Measurements from ENCODE around the gene ITPKB. TPM values are rescaled to one million over a fixed set of nuclear protein-coding genes. Genes with fewer than 3 reads are reported as not detected.

The ITPKB gene
- total and polyA plus RNA-seq, 2 of the 13 experiments (the other 11 are each of a cell fraction or from before 2014, with no cell fraction given), result not detected

GRCh38 chr1:226656201-226656600 lies 82.9 kb downstream of the ITPKB start:
- ChIA-PET CTCF (ENCODE audit: low intra/inter-chr PET ratio, low total read pairs) (no interaction called here), POLR2A (no interaction called here)
- Histone ChIP-seq H3K27me3 (ENCODE audit: control insufficient read depth in 1 of 2, insufficient read depth in 2 of 2, low read length in 2 of 2) (peaks cover 10 to 62% of the 10 kb centered on the region in 2 experiments; a peak in 4 of 5 replicates), H3K9me3 (ENCODE audit: low read length) (no peaks in the 10 kb centered on the region), H3K79me2 (ENCODE audit: insufficient read depth, low read length) (no peaks in the 10 kb centered on the region), H3K27ac (ENCODE audit: extremely low read length, insufficient read depth, low read length) (no peak overlapping the region), H2AFZ (ENCODE audit: low read length) (no peak overlapping the region), H3K36me3 (replicated peaks in 1 of 2; ENCODE audit: control insufficient read depth in 1 of 2, insufficient read depth in 2 of 2, low read length in 2 of 2) (no peaks in the 10 kb centered on the region), H4K20me1 (ENCODE audit: insufficient read depth, low read length) (no peaks in the 10 kb centered on the region), H3K4me2 (ENCODE audit: low read depth, low read length) (no peak overlapping the region), H3K4me3 (replicated peaks in 1 of 3; ENCODE audit: insufficient read depth in 1 of 3, low read depth in 2 of 3, low read length in 3 of 3) (no peak overlapping the region), H3K4me1 (ENCODE audit: insufficient read depth, low read length) (no peaks in the 10 kb centered on the region), H3K9ac (ENCODE audit: insufficient read depth, low read depth, low read length) (no peak overlapping the region)
- no TSS peak for BruUV-seq (replicated peaks)
- FAIRE-seq, result no peak
- in situ Hi-C loops (cut with HindIII; ENCODE audit: extremely low pct_ligation_motif_present, low pct_unique_long_range_greater_than_20kb), result no loop called here
- TF ChIP-seq FOXP1 (IDR thresholded peaks at IDR 0.05) (no peak), FOXP1 (CRISPR knock-in tag; IDR thresholded peaks at IDR 0.05) (no peak), BCLAF1 (IDR thresholded peaks at IDR 0.05) (no peak), ZNF354B (CRISPR knock-in tag; IDR thresholded peaks at IDR 0.05) (no peak)
- WGBS (ENCODE audit: low lambda C conversion rate), result 0% methylated on average over 1 of the region's 4 CpGs
- intact Hi-C loops (cut with micrococcal nuclease; ENCODE audit: unreplicated experiment), result no loop called here
- no peak for ATAC-seq
- DNase-seq (ENCODE audit: low spot score), result no peak

DNA sequence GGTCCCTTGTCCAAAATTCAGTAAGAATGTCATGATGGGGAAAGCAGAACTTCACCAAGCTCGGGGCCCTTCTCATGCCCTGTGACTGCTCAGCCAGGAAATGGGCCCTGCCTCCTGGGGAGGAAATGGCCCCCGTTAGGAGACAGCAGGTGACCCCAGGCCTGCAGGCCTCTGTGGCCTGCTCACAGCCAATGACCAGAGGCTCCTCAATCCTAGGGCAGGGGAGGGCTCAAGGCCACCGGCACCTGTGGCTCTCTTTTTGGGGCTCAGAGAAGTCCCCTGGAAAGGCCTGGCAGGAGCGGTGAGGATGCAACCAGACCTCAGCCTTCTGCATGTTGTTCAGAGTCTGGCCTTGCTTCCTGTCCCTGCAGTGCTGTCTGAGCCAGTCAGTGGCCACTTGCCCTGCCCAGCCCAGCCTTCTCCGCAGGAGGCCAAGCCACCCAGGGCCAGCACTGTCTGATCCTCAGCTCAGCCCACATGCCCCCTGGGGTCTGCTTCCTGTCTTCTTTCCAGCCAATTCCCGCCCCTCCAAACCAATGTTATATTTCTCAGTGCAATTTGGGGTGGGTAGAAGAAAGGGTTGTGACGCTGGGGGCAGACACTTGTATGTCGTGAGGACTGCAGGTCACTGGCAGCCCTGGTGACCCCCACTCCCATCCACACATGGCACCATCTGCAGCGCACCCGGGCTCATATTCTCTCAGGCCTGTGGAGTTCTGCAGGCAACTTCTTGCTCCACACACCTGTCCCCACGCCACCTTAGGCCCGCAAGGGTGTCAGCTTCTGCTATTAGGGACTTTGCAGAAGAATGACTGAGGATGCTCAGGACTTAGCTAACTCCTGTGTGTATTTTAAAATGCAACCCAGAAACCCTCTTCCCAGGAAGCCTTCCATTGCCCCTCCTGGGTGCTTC lies 83.6 kb downstream of the ITPKB start:
- Histone ChIP-seq H3K27ac (ENCODE audit: extremely low read length, insufficient read depth, low read length) (no peak overlapping the region), H3K27me3 (ENCODE audit: control insufficient read depth in 1 of 2, insufficient read depth in 2 of 2, low read length in 2 of 2) (peaks cover 10 to 63% of the 10 kb centered on the region in 2 experiments; a peak in 4 of 5 replicates), H3K79me2 (ENCODE audit: insufficient read depth, low read length) (no peaks in the 10 kb centered on the region), H2AFZ (ENCODE audit: low read length) (no peak overlapping the region), H3K4me2 (ENCODE audit: low read depth, low read length) (no peak overlapping the region), H3K4me1 (ENCODE audit: insufficient read depth, low read length) (no peaks in the 10 kb centered on the region), H4K20me1 (ENCODE audit: insufficient read depth, low read length) (no peaks in the 10 kb centered on the region), H3K36me3 (replicated peaks in 1 of 2; ENCODE audit: control insufficient read depth in 1 of 2, insufficient read depth in 2 of 2, low read length in 2 of 2) (no peaks in the 10 kb centered on the region), H3K9ac (ENCODE audit: insufficient read depth, low read depth, low read length) (no peak overlapping the region), H3K4me3 (replicated peaks in 1 of 3; ENCODE audit: insufficient read depth in 1 of 3, low read depth in 2 of 3, low read length in 3 of 3) (no peak overlapping the region), H3K9me3 (ENCODE audit: low read length) (no peaks in the 10 kb centered on the region)
- no peak for FAIRE-seq
- intact Hi-C loops (cut with micrococcal nuclease; ENCODE audit: unreplicated experiment) (no loop called here), in situ Hi-C loops (cut with HindIII; ENCODE audit: extremely low pct_ligation_motif_present, low pct_unique_long_range_greater_than_20kb) (no loop called here)
- ATAC-seq, result no peak
- ChIA-PET POLR2A (no interaction called here), CTCF (ENCODE audit: low intra/inter-chr PET ratio, low total read pairs) (no interaction called here)
- 25% methylated on average over 4 of the region's 12 CpGs for WGBS (ENCODE audit: low lambda C conversion rate)
- BruUV-seq (replicated peaks), result no TSS peak
- DNase-seq (ENCODE audit: low spot score), result no peak
- TF ChIP-seq RFX1 (IDR thresholded peaks at IDR 0.05) (no peak), DMAP1 (CRISPR knock-in tag; IDR thresholded peaks at IDR 0.05) (no peak), GABPA (IDR thresholded peaks at IDR 0.05; ENCODE audit: low read depth, low read length) (no peak), GABPA (CRISPR knock-in tag; IDR thresholded peaks at IDR 0.05; ENCODE audit: low read depth) (no peak), ZNF335 (CRISPR knock-in tag; IDR thresholded peaks at IDR 0.05) (no peak), KDM4B (CRISPR knock-in tag; IDR thresholded peaks at IDR 0.05) (no peak)
- TF ChIP-seq, protein P1, sequence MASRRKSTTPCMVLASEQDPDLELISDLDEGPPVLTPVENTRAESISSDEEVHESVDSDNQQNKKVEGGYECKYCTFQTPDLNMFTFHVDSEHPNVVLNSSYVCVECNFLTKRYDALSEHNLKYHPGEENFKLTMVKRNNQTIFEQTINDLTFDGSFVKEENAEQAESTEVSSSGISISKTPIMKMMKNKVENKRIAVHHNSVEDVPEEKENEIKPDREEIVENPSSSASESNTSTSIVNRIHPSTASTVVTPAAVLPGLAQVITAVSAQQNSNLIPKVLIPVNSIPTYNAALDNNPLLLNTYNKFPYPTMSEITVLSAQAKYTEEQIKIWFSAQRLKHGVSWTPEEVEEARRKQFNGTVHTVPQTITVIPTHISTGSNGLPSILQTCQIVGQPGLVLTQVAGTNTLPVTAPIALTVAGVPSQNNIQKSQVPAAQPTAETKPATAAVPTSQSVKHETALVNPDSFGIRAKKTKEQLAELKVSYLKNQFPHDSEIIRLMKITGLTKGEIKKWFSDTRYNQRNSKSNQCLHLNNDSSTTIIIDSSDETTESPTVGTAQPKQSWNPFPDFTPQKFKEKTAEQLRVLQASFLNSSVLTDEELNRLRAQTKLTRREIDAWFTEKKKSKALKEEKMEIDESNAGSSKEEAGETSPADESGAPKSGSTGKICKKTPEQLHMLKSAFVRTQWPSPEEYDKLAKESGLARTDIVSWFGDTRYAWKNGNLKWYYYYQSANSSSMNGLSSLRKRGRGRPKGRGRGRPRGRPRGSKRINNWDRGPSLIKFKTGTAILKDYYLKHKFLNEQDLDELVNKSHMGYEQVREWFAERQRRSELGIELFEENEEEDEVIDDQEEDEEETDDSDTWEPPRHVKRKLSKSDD (CRISPR knock-in tag; IDR thresholded peaks at IDR 0.05; ENCODE audit: low read depth), result no peak
- TF ChIP-seq, protein P2, sequence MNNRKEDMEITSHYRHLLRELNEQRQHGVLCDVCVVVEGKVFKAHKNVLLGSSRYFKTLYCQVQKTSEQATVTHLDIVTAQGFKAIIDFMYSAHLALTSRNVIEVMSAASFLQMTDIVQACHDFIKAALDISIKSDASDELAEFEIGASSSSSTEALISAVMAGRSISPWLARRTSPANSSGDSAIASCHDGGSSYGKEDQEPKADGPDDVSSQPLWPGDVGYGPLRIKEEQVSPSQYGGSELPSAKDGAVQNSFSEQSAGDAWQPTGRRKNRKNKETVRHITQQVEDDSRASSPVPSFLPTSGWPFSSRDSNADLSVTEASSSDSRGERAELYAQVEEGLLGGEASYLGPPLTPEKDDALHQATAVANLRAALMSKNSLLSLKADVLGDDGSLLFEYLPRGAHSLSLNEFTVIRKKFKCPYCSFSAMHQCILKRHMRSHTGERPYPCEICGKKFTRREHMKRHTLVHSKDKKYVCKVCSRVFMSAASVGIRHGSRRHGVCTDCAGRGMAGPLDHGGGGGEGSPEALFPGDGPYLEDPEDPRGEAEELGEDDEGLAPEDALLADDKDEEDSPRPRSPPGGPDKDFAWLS (CRISPR knock-in tag; IDR thresholded peaks at IDR 0.05; ENCODE audit: borderline replicate concordance), result no peak
